ENCODE measurements around the gene CACNA1I. TPM values are rescaled to one million over a fixed set of nuclear protein-coding genes. Genes with fewer than 3 reads are reported as not detected.

The CACNA1I gene
- total RNA-seq, 2 experiments from 2014 or later, result 0.07 to 0.09 TPM

- ChIA-PET CTCF (interaction anchor here (0.6 to 0.9 kb wide), 2 partner anchors 107 to 122 kb away, joined by 3 read pairs; no protein-coding TSS in a partner anchor), POLR2A (interaction anchor here (0.9 to 1.7 kb wide), 3 partner anchors 13 to 20 kb away, joined by 3 to 4 read pairs (median 3); no protein-coding TSS in a partner anchor)
- peaks cover 3% of the 10 kb centered on the region for H3K27me3 Mint-ChIP-seq
- ATAC-seq (no peak), DNase-seq (no peak)
- no peak overlapping the region for H3K27ac Mint-ChIP-seq
- H3K9me3 Mint-ChIP-seq, result no peaks in the 10 kb centered on the region
- intact Hi-C loops (cut with micrococcal nuclease), result no loop called here
- H3K4me3 Mint-ChIP-seq, result no peak overlapping the region
- no peak for TF ChIP-seq CTCF (IDR thresholded peaks at IDR 0.05)
- H3K4me1 Mint-ChIP-seq (ENCODE audit: low read depth), result peaks cover 25% of the 10 kb centered on the region
- H3K36me3 Mint-ChIP-seq (ENCODE audit: low read depth), result no peaks in the 10 kb centered on the region
Measured at GRCh38 chr22:39656495-39657490, 86.2 kb downstream of the CACNA1I start.

GRCh38 chr22:39658367-39658766 is 87.8 kb downstream of the CACNA1I start:
- Mint-ChIP-seq H3K36me3 (ENCODE audit: low read depth) (no peaks in the 10 kb centered on the region), H3K4me1 (ENCODE audit: low read depth) (peaks cover 34% of the 10 kb centered on the region), H3K4me3 (no peak overlapping the region), H3K9me3 (no peaks in the 10 kb centered on the region), H3K27ac (peak overlapping the region; percentile 20), H3K27me3 (peaks cover 10% of the 10 kb centered on the region)
- ATAC-seq (no peak), DNase-seq (peak; percentile 42)
- no peak for TF ChIP-seq CTCF (IDR thresholded peaks at IDR 0.05)
- intact Hi-C loops (cut with micrococcal nuclease), result no loop called here
- POLR2A ChIA-PET, result interaction anchor here (1.7 kb wide), 1 partner anchor 14 kb away, joined by 3 read pairs; no protein-coding TSS in a partner anchor
- CTCF ChIA-PET, result no interaction called here

GRCh38 chr22:39658806-39659463 is 88.4 kb downstream of the CACNA1I start:
- Mint-ChIP-seq H3K27ac (peak overlapping the region; percentile 20), H3K9me3 (no peaks in the 10 kb centered on the region), H3K4me3 (no peak overlapping the region), H3K4me1 (ENCODE audit: low read depth) (peaks cover 34% of the 10 kb centered on the region), H3K27me3 (peaks cover 12% of the 10 kb centered on the region), H3K36me3 (ENCODE audit: low read depth) (no peaks in the 10 kb centered on the region)
- CTCF ChIA-PET, result no interaction called here
- POLR2A ChIA-PET, result interaction anchor here (1.7 kb wide), 1 partner anchor 13 kb away, joined by 3 read pairs; no protein-coding TSS in a partner anchor
- ATAC-seq (no peak), DNase-seq (no peak)
- intact Hi-C loops (cut with micrococcal nuclease), result no loop called here
- TF ChIP-seq CTCF (IDR thresholded peaks at IDR 0.05), result no peak

GRCh38 chr22:39661501-39661841 is 90.9 kb downstream of the CACNA1I start:
- intact Hi-C loops (cut with micrococcal nuclease), result no loop called here
- CTCF ChIA-PET, result interaction anchor here (0.8 to 1.2 kb wide), 2 partner anchors 11 to 332 kb away, joined by 3 to 4 read pairs; no protein-coding TSS in a partner anchor
- Mint-ChIP-seq H3K4me3 (peak overlapping the region; percentile 62), H3K36me3 (ENCODE audit: low read depth) (no peaks in the 10 kb centered on the region), H3K4me1 (ENCODE audit: low read depth) (peaks cover 34% of the 10 kb centered on the region), H3K27me3 (peaks cover 12% of the 10 kb centered on the region), H3K27ac (no peak overlapping the region), H3K9me3 (no peaks in the 10 kb centered on the region)
- ATAC-seq (no peak), DNase-seq (no peak)
- POLR2A ChIA-PET, result interaction anchor here (0.8 kb wide), 1 partner anchor 105 kb away, joined by 3 read pairs; no protein-coding TSS in a partner anchor
- no peak for TF ChIP-seq CTCF (IDR thresholded peaks at IDR 0.05)

Data from activated CD8-positive, alpha-beta T cell treated with anti-CD3 and anti-CD28 coated beads for 36 hours (primary cell).